GM18499 (cell line): ENCODE results near the gene PIGC.

Source experiments
- ATAC-seq: cut with Tn5 transposase; IDR thresholded peaks from one replicate; pipeline ENCODE4 v1.9.1; 2021; ENCODE audit warnings: moderate number of reproducible peaks; ENCODE audit not compliant: insufficient read depth, unreplicated experiment

The PIGC gene

GRCh38 chr1:172443666-172444453 lies at the start of gene PIGC:
TSS of gene PIGC (minus strand) at chr1:172444069. CDS start at chr1:172442622, 1,447 bp downstream.
- peak; percentile 71 for ATAC-seq

- no peak for ATAC-seq
Measured at GRCh38 chr1:172492421-172492820, 48.6 kb upstream of the PIGC start.

DNA sequence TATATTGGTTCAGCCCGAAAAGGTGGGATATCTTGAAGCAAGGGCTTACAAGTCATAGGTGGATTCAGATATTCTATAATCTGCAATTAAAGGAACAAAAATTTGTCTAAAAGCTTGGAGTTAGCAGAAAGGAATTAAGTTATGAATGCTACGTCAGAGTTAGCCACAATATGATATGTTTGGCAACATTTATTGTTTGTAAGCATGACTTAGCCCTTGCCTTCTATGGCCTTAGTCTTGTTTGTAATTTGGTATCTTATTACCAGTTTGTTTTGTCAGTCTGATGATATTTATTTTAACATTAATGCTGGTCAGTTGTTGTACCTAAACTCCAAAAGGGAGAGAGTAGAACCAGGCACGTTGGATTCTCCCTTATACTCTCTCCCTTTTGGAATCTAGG lies 46.0 kb upstream of the PIGC start:
- ATAC-seq, result no peak

GRCh38 chr1:172488393-172488792 lies 44.5 kb upstream of the PIGC start:
- ATAC-seq, result no peak

DNA sequence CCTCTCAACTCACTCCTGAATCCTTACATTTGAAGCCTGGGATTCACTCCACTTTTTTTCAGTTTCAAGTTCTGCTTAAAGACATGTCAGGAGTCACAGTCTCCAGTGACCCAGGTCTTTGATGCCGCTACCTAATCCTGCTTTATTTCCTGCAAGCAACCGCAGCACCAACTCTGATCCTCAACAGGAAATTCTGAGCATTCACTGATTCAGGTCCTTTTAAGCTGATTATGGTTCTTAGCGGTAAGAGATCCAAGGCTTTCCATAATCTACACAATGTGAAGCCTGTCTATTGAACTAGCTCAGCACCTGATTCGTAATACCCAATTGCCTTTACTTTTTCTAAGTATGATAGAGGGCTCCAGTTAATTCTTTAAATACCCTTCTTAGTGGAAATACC lies 43.7 kb upstream of the PIGC start:
- no peak for ATAC-seq

- ATAC-seq, result no peak
Measured at GRCh38 chr1:172486805-172487454, 43.1 kb upstream of the PIGC start.

GRCh38 chr1:172485626-172486025 lies 41.8 kb upstream of the PIGC start:
- ATAC-seq, result no peak

- no peak for ATAC-seq
Measured at GRCh38 chr1:172484252-172484651, 40.4 kb upstream of the PIGC start.

DNA sequence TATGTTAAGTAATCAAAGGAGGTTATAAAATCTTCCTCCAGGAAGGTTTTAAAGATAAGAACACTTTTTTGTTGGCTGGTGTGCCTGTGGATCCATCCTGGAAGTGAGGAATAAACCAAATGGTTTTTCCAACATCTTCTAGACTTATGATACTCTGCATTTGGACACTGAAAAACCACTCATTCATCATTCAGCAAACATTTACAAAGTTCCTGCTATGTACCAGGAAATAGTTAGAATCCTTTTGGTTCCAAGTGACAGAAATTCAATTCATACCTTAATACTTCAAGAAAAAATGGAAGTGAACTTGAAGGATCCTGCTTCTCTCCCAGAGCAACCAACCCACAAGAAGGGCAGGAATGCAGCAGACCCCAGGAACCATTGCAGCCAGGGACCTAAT lies 39.6 kb upstream of the PIGC start:
- ATAC-seq, result no peak

- no peak for ATAC-seq
Measured at GRCh38 chr1:172482044-172482443, 38.2 kb upstream of the PIGC start.

GRCh38 chr1:172480431-172480830 lies 36.6 kb upstream of the PIGC start:
- ATAC-seq, result no peak

DNA sequence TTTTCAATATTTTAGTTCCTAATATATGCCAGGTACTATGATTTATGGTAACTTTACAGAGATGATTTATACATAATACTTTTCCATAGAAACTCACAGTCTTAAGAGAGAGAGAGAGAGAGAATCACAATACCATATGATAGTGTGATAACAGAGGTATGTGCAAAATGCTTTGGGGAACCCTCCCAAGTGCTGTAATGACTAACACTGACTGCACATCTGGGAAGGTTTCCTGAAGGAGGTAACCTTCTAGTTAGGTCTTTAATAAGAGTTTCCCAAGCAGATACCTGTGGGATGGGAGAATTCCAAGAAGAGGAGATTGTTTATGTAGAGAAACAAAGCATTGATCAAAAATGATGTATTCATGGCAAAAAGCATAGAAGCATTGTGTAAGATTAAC lies 34.6 kb upstream of the PIGC start:
- ATAC-seq, result no peak

DNA sequence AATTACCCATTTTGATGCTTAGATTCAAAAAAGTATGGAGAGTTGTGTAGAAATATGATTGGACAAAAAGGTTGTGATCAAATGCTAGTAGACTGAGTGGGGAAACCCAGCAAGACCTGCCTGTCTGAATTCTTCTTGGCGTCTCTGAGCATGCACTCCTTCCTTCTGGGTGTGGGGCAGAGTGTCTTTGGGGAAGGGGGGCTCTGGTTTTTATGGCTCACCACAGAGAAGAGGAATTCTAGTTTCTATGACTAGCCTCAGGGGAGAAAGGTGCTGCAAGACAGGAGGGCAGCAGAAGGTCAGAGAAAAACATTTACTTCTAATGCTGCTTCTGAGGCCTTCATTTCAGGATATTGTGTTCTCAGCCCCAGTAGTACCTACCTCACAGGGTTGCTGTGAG lies 33.9 kb upstream of the PIGC start:
- ATAC-seq, result no peak

- no peak for ATAC-seq
Measured at GRCh38 chr1:172477216-172477615, 33.3 kb upstream of the PIGC start.

DNA sequence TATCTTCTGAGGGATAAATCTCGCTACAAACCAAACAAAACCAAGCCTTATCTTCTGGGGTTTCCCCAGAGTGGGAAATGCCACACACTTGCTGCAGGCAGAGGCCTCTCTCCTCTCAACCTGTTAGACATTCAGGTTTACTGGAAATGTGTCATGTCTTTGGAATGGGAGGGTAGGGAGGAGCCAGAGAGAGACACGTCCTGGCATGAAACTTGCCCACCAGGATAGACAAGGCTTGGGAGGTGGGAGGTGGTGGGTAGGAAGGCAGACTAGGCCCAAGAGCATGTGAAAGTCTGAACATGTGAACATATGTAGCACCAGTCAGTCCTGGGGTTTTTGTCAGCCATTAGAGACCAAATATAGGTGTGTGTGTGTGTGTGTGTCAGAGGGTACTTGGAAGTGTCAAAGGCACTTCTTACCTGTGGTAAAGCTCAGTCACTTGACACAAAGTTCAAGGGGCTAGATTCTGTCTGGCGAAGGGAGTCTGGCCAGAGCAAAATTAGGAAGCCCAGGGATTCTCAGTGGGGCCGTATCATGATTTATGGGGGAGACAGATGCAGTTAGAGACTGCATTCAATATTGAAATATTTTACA lies 32.4 kb upstream of the PIGC start:
- ATAC-seq, result no peak

GRCh38 chr1:172473842-172474241 lies 30.0 kb upstream of the PIGC start:
- ATAC-seq, result no peak

DNA sequence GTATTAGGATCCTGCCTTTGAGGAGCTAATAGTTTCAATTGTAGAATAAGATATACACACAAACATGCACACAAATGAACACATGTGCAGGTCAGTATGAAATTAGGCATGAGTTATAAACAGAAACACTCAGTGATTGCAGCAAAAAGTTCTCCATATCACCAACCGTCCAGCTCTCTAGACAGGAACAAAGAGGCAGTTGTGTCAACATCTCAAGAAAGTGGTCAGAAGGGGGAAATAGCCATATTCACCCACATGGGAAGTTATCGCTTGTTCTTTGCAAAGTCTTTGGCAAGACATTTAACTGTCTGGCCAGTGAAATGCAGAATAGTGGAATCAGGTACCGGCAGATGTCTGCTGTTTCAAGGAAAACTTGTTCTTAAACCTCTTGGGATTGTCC lies 29.4 kb upstream of the PIGC start:
- ATAC-seq, result no peak

GRCh38 chr1:172472495-172472894 lies 28.6 kb upstream of the PIGC start:
- ATAC-seq, result no peak

GRCh38 chr1:172471666-172472065 lies 27.8 kb upstream of the PIGC start:
- no peak for ATAC-seq

- no peak for ATAC-seq
Measured at GRCh38 chr1:172470149-172470548, 26.3 kb upstream of the PIGC start.

DNA sequence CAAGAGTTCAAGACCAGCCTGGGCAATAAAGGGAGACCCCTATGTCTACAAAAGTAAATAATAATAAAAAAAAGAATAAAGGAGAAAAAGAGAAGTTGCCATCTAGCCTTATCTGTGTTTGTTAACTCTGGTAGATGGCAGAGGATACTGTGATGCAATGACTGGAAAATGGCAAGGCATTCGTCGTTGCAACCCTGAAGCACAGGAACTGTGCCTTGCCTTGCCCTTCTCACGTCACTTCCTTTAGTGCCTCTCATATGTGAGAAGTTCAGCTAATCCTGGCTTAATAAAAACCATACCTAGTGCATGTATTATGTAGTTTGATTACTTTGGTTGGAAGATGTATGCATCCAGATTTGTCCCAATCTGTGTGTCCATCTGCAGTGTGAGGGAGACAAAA lies 25.8 kb upstream of the PIGC start:
- no peak for ATAC-seq

DNA sequence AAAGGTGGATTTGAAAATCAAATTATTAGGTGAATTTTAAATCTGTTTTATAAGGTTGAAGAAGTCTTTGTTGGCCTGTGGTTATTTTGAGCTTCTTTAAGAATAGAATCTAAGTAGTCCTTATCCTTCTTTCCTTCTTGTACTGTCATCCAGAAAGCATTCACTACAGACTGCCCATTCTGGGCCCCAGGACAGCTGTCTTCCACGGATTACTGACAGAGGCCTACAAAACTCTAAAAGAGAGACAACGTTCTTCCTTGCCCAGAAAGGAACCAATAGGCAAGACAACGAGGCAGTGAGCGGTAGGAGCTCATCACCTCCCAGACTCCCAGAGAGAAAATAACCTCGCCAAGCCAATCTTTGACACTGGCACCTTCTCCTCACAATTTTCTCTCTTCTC lies 24.4 kb upstream of the PIGC start:
- ATAC-seq, result no peak
